ENCODE data around the gene DCAF4. TPM values are rescaled to one million over a fixed set of nuclear protein-coding genes. Genes with fewer than 3 reads are reported as not detected.

The DCAF4 gene
- total RNA-seq, 1 donor from 2014 or later = 14.2 TPM

DNA sequence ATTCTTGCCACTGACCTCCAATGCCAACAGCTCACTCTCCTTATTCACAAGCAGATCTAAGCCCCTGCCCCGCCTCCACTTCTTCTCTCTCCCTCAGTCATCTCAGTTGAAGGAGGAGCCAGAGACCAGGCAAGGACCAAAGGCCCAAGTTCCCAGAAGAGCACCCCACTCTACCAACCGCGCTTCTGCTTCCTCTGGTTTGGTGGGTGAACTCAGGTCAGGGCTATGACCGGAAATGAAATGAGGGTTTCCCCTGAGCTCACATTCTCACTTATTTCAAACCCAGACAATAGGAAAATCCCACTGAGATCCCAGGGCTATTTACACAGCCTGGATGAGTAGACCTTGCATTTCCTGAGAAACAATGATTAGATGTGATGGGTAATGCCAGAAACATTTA lies 42.3 kb upstream of the DCAF4 start:
- H3K27me3 ChIP-seq = no peaks in the 10 kb centered on the region
- no peak overlapping the region for H3K4me3 ChIP-seq
- H3K27ac ChIP-seq = no peak overlapping the region
- no peaks in the 10 kb centered on the region for H3K36me3 ChIP-seq
- TF ChIP-seq, protein P1, sequence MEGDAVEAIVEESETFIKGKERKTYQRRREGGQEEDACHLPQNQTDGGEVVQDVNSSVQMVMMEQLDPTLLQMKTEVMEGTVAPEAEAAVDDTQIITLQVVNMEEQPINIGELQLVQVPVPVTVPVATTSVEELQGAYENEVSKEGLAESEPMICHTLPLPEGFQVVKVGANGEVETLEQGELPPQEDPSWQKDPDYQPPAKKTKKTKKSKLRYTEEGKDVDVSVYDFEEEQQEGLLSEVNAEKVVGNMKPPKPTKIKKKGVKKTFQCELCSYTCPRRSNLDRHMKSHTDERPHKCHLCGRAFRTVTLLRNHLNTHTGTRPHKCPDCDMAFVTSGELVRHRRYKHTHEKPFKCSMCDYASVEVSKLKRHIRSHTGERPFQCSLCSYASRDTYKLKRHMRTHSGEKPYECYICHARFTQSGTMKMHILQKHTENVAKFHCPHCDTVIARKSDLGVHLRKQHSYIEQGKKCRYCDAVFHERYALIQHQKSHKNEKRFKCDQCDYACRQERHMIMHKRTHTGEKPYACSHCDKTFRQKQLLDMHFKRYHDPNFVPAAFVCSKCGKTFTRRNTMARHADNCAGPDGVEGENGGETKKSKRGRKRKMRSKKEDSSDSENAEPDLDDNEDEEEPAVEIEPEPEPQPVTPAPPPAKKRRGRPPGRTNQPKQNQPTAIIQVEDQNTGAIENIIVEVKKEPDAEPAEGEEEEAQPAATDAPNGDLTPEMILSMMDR (IDR thresholded peaks at IDR 0.05) = no peak
- TF ChIP-seq POLR2A (IDR thresholded peaks at IDR 0.05) = no peak
- no peak for TF ChIP-seq POLR2AphosphoS5 (IDR thresholded peaks at IDR 0.05; ENCODE audit: insufficient read depth in 1 of 2, low read depth in 1 of 2)
- DNase-seq (ENCODE audit: extremely low spot score in 2 of 2) = no peak
- intact Hi-C loops (cut with DNase I) = no loop called here
- no peaks in the 10 kb centered on the region for H3K9me3 ChIP-seq
- no peaks in the 10 kb centered on the region for H3K4me1 ChIP-seq

DNA sequence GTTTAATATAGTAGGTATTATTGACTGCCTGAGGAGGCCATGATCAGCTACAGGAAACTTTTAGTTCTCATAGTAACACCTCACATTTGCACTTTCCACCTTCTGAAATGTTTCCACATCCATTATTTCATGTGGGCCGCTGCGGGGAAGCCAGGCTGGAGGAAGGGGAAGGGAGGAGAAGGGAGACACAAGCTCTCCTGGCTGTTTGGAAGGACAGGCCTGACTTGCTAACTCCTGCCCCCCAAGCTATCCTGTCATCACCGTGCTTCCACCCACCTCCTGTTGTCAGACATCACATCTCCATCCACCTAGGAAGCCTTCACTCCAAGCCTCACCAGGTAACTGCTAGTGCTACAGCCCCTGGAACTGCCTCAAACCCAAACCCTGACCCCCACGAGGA lies 41.9 kb upstream of the DCAF4 start:
- Histone ChIP-seq H3K27ac (no peak overlapping the region), H3K27me3 (no peaks in the 10 kb centered on the region), H3K9me3 (no peaks in the 10 kb centered on the region), H3K36me3 (no peaks in the 10 kb centered on the region), H3K4me1 (no peaks in the 10 kb centered on the region), H3K4me3 (no peak overlapping the region)
- DNase-seq (ENCODE audit: extremely low spot score in 2 of 2) = no peak
- intact Hi-C loops (cut with DNase I) = no loop called here
- TF ChIP-seq POLR2AphosphoS5 (IDR thresholded peaks at IDR 0.05; ENCODE audit: insufficient read depth in 1 of 2, low read depth in 1 of 2) = no peak
- TF ChIP-seq, protein P1 (IDR thresholded peaks at IDR 0.05) = no peak
- TF ChIP-seq POLR2A (IDR thresholded peaks at IDR 0.05) = no peak

DNA sequence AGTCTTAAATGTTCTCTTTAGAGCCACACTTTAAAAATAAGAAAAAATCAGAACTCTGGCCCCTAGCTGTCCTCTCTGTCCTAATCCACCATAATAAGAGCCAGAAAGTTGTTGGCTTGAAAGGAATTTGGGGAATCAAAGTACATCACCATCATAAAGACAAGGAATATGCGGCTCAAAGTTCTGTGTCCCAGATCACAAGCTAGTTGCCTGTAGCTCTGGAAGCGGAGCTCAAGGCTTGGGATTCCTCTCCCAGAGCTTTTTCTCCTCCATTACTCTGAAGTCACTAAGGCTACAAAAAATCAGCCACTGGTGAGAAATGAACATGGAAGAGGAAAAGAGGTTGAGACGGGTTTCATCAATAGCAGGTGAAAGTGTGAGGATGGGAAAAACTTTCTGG lies 38.8 kb upstream of the DCAF4 start:
- no peaks in the 10 kb centered on the region for H3K27me3 ChIP-seq

DNA sequence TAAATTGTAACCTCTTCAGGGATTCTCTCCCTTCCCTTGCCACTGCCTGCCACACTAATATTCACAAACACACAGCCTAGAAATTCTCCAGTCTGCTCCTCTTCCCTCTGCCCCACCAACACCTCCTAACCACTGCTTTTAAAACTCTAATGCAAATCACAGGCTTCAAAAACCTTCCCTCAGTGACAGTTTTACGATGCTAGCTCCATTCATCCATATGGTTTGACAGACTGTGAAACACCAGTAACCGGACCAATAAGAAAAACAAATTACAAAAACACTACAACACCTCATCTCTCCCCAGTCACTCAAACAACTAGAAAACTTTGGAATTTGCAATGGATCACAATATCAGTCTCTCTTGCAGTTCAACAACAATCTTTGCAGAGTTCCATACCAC lies 38.1 kb upstream of the DCAF4 start:
- no peak for DNase-seq (ENCODE audit: extremely low spot score in 2 of 2)
- Histone ChIP-seq H3K27me3 (no peaks in the 10 kb centered on the region), H3K4me1 (peaks cover 17% of the 10 kb centered on the region), H3K36me3 (no peaks in the 10 kb centered on the region), H3K27ac (no peak overlapping the region), H3K9me3 (no peaks in the 10 kb centered on the region), H3K4me3 (no peak overlapping the region)
- TF ChIP-seq POLR2A (IDR thresholded peaks at IDR 0.05) (no peak), POLR2AphosphoS5 (IDR thresholded peaks at IDR 0.05; ENCODE audit: insufficient read depth in 1 of 2, low read depth in 1 of 2) (no peak)
- TF ChIP-seq, protein P1 (IDR thresholded peaks at IDR 0.05) = no peak
- intact Hi-C loops (cut with DNase I) = no loop called here

More for the DNA sequence above, 38.8 kb upstream of the DCAF4 start:
- Histone ChIP-seq H3K4me1 (peaks cover 10% of the 10 kb centered on the region), H3K9me3 (no peaks in the 10 kb centered on the region), H3K4me3 (no peak overlapping the region), H3K36me3 (no peaks in the 10 kb centered on the region), H3K27ac (no peak overlapping the region)
- no peak for DNase-seq (ENCODE audit: extremely low spot score in 2 of 2)
- TF ChIP-seq POLR2A (IDR thresholded peaks at IDR 0.05) (no peak), POLR2AphosphoS5 (IDR thresholded peaks at IDR 0.05; ENCODE audit: insufficient read depth in 1 of 2, low read depth in 1 of 2) (no peak)
- TF ChIP-seq, protein P1 (IDR thresholded peaks at IDR 0.05) = no peak
- intact Hi-C loops (cut with DNase I) = no loop called here

DNA sequence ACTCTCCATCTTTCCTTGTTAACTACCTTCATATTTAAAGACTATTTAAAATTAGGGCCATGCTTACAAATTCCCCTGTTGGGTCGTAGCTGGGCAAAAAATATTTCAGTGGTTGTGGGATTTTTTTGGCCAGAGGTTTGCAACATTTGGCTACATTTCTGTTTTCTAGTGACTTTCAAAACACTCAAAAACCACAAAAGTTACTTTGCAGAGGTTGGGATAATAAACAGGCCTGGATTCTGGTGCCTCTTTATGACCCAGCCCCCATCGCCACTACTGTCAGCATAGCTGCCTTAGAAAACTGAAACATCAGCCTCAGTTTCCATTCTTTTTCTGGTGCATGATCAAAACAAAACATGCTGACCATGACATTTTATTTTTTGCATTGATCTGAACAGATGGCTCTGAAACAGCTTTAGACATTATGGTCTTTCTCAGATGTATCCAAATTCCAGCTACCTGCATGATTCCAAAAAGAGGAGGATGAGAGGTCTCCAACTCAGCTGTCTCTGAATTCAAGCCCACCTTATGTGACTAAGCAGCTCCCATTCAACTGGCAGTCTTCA lies 37.5 kb upstream of the DCAF4 start:
- no peaks in the 10 kb centered on the region for H3K27me3 ChIP-seq
- no peak for TF ChIP-seq POLR2AphosphoS5 (IDR thresholded peaks at IDR 0.05; ENCODE audit: insufficient read depth in 1 of 2, low read depth in 1 of 2)
- TF ChIP-seq POLR2A (IDR thresholded peaks at IDR 0.05) = no peak
- TF ChIP-seq, protein P1 (IDR thresholded peaks at IDR 0.05) = no peak
- no peak for DNase-seq (ENCODE audit: extremely low spot score in 2 of 2)
- no peak overlapping the region for H3K27ac ChIP-seq
- no peaks in the 10 kb centered on the region for H3K36me3 ChIP-seq
- no peak overlapping the region for H3K4me3 ChIP-seq
- peaks cover 17% of the 10 kb centered on the region for H3K4me1 ChIP-seq
- no peaks in the 10 kb centered on the region for H3K9me3 ChIP-seq
- intact Hi-C loops (cut with DNase I) = no loop called here
